Endothelial cell of umbilical vein (primary cell): ENCODE measurements around the gene SNAI3. TPM values are rescaled to one million over a fixed set of nuclear protein-coding genes. Genes with fewer than 3 reads are reported as not detected.

Experiments used
- BruUV-seq: library from RNA; stranded (reverse); fragments of 400-500 nt; replicated peaks from 2 replicates; lab custom pipeline; 2021; lab: Mats Ljungman, UMichigan
- CTCF ChIA-PET: fragments of 300-600, 350-600 bp; sonication (Branson Sonifier 250); formaldehyde crosslinking; loops from one replicate; lab custom pipeline; 2021; ENCODE audit warnings: antibody characterized with exemption, inconsistent platforms; lab: Charles Lee
- POLR2A ChIA-PET: fragments of 300-600, 350-600 bp; sonication (Branson Sonifier 250); formaldehyde crosslinking; loops from one replicate; lab custom pipeline; 2021; ENCODE audit warnings: antibody characterized with exemption, inconsistent platforms; lab: Charles Lee
- DNase-seq: peaks from one replicate; pipeline ENCODE4 v3.0.0-alpha.2; 2011; ENCODE audit warnings: low read depth, low spot score
- FAIRE-seq: peaks from 2 replicates; lab custom pipeline; 2011; peaks lifted over from hg19 to GRCh38; lab: Jason Lieb, UNC
- H2AFZ ChIP-seq: 2 replicates; pipeline ENCODE4 v1.6.0; 2012; ENCODE audit warnings: low read depth, low read length, control low read depth, inconsistent platforms
- H3K27ac ChIP-seq: 2 replicates; pipeline ENCODE4 v1.5.1; 2011; ENCODE audit warnings: low read depth, mild to moderate bottlenecking, control low read depth, low read length, moderate library complexity; ENCODE audit not compliant: insufficient read depth
- H3K27me3 ChIP-seq, 2 experiments: 2 replicates each; pipeline versions ENCODE4 v1.6.0 to v1.6.1; 2011; ENCODE audit warnings: low read length in 2 of 2, mixed read lengths in 1 of 2; ENCODE audit not compliant: control insufficient read depth in 2 of 2, insufficient read depth in 2 of 2
- H3K36me3 ChIP-seq, 2 experiments: 2 replicates in 1 of 2; 3 replicates in 1 of 2; pipeline ENCODE4 v1.5.1; 2011; ENCODE audit warnings: low read length in 2 of 2, mild to moderate bottlenecking in 1 of 2, moderate library complexity in 1 of 2; ENCODE audit not compliant: control insufficient read depth in 2 of 2, insufficient read depth in 2 of 2; ENCODE audit errors: extremely low read depth in 1 of 2
- H3K4me1 ChIP-seq: 3 replicates; pipeline ENCODE4 v1.5.1; 2011; ENCODE audit warnings: mild to moderate bottlenecking, low read length; ENCODE audit not compliant: control insufficient read depth, insufficient read depth; ENCODE audit errors: extremely low read depth
- H3K4me2 ChIP-seq: 2 replicates; pipeline ENCODE4 v1.6.1; 2011; ENCODE audit warnings: low read length, control low read depth, mixed read lengths; ENCODE audit not compliant: insufficient read depth
- H3K4me3 ChIP-seq, 3 experiments: fragments of 200-600 bp in 1 of 3; sonication (generic), shearing (Covaris generic) in 1 of 3; replicated peaks in 1 of 3; 2 replicates each; pipeline ENCODE4 v1.5.1; 2011 to 2016; ENCODE audit warnings: control low read depth in 3 of 3, low read length in 3 of 3, mild to moderate bottlenecking in 2 of 3, inconsistent platforms in 1 of 3, low read depth in 1 of 3, moderate library complexity in 1 of 3; ENCODE audit not compliant: insufficient read depth in 1 of 3
- H3K79me2 ChIP-seq: 2 replicates; pipeline ENCODE4 v1.6.0; 2012; ENCODE audit warnings: low read length, inconsistent platforms; ENCODE audit not compliant: control insufficient read depth, insufficient read depth
- H3K9ac ChIP-seq: replicated peaks from 2 replicates; pipeline ENCODE3; 2011; ENCODE audit warnings: low read length, control low read depth; ENCODE audit not compliant: insufficient read depth; ENCODE audit errors: extremely low read depth
- H3K9me1 ChIP-seq: replicated peaks from 3 replicates; pipeline ENCODE4 v1.6.0; 2011; ENCODE audit warnings: mild to moderate bottlenecking, low read length; ENCODE audit not compliant: control insufficient read depth, insufficient read depth; ENCODE audit errors: extremely low read depth
- H3K9me3 ChIP-seq: replicated peaks from 2 replicates; pipeline ENCODE4 v1.5.1; 2012; ENCODE audit warnings: low read length, inconsistent platforms; ENCODE audit not compliant: control insufficient read depth, insufficient read depth
- H4K20me1 ChIP-seq: replicated peaks from 2 replicates; pipeline ENCODE3; 2011; ENCODE audit warnings: mild to moderate bottlenecking, low read length; ENCODE audit not compliant: control insufficient read depth, insufficient read depth; ENCODE audit errors: extremely low read depth
- FOS ChIP-seq: IDR thresholded peaks from 2 replicates; pipeline ENCODE4 v1.6.1; 2011; ENCODE audit warnings: mild to moderate bottlenecking, low read length, moderate library complexity, borderline replicate concordance; ENCODE audit not compliant: insufficient read depth
- dilution Hi-C: fragments of 300-500 bp; cut with MboI; formaldehyde crosslinking; loops from one replicate; pipeline ENCODE4 v1.15.0; 2019; ENCODE audit warnings: low sequenced_read_pairs; ENCODE audit not compliant: extremely low pct_ligation_motif_present
- intact Hi-C: fragments of 100-400 bp; cut with micrococcal nuclease; formaldehyde crosslinking; loops from one replicate; pipeline ENCODE4 v1.10.0; 2022
- polyA plus RNA-seq, 4 experiments: library from polyadenylated mRNA; depleted of rRNA in 3 of 4; stranded (reverse) in 3 of 4; unstranded in 1 of 4; fragments of >200 nt; gene quantifications; 2 replicates each; pipeline versions ENCODE4 v1.2.1 to v1.2.3, GENCODE V29; 2011 to 2012; ENCODE audit warnings: missing spikeins in 1 of 4
- total RNA-seq: library from RNA; stranded (reverse); gene quantifications from 2 replicates; pipeline ENCODE4 v1.2.3, GENCODE V29; 2021
- TF ChIP-seq, protein P1 (sequence below): IDR thresholded peaks from 2 replicates; pipeline ENCODE4 v1.6.1; 2011; ENCODE audit not compliant: insufficient read depth, insufficient read length
- TF ChIP-seq, protein P2 (sequence below), 2 donors: IDR thresholded peaks; 1 replicate in 1 of 2; 2 replicates in 1 of 2; pipeline ENCODE4 v1.5.1; 2011; ENCODE audit warnings: low read length in 2 of 2, mild to moderate bottlenecking in 2 of 2, moderate library complexity in 2 of 2, control low read depth in 1 of 2, inconsistent platforms in 1 of 2, low read depth in 1 of 2; ENCODE audit not compliant: insufficient read depth in 1 of 2; ENCODE audit errors: extremely low read depth in 1 of 2

The SNAI3 gene
- total and polyA plus RNA-seq, 2 donors (not counting 3 experiments of a cell fraction or from before 2014, with no cell fraction given): 0.30 to 0.31 TPM

DNA sequence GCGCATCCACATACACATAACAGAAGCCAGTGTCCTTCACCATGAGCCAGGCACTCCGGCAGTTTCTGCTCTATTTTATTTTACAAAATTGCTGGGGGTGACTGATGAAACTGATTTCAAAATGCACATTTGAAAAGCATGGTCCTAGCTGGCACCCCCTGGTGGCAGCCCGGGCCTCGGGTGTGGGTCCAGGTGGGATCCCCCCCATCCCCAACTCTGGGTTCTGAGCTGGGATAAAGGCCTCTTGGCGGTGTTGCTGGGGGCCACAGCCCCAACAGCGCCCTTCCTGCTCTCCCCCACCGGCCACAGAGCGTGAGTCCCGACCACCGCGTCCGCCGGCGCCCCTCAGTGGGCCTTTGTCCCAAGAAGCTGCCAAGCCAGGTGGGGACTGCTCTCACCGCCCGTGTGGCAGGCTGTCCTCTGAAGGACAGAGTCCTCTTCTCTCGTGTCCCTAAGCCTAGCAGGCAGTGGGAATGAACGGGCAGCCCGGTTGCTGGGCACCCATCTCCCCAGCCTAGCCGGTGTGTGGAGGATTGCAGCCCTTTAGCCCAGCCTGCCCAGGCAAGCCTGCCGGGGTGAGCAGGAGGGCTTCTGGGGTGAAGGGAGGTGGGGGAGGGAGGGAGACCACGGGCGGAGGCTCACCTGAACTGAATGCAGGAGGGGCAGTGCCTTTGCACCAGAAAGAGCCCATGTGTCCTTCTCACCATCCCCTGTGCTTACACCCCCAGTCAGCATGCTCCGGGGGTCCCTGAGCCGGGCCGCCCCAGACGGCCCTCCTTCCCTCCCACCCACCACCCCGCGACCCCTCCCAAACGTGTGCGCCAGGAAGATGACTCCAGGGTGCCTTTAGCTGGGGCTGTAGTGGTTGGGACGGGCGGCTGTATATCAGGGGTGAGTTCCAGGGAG is 898 bp downstream of the SNAI3 start:
- DNase-seq (no peak), FAIRE-seq (peak; percentile 42)
- no peaks in the 10 kb centered on the region for H3K9me1 ChIP-seq
- H3K4me2 ChIP-seq: peak overlapping the region; percentile 70
- POLR2A ChIA-PET: no interaction called here
- H3K27ac ChIP-seq: no peak overlapping the region
- BruUV-seq: no TSS peak
- peak overlapping the region; percentile 29 to 57 (median 40) for H3K4me3 ChIP-seq
- peak overlapping the region; percentile 17 for H2AFZ ChIP-seq
- intact Hi-C loops (loop anchor here (1.0 to 2.0 kb wide), 2 partner anchors 16 to 23 kb away; partner anchors contain the start of gene MVD), dilution Hi-C loops (no loop called here)
- H4K20me1 ChIP-seq: no peaks in the 10 kb centered on the region
- CTCF ChIA-PET: interaction anchor here (0.6 to 1.7 kb wide), 7 partner anchors 11 to 115 kb away, joined by 3 to 8 read pairs (median 4); partner anchors contain the start of gene ZC3H18
- no peaks in the 10 kb centered on the region for H3K36me3 ChIP-seq
- H3K9ac ChIP-seq: no peak overlapping the region
- peaks cover 0 to 2% of the 10 kb centered on the region in 2 experiments for H3K27me3 ChIP-seq
- no peaks in the 10 kb centered on the region for H3K9me3 ChIP-seq
- TF ChIP-seq, protein P1, sequence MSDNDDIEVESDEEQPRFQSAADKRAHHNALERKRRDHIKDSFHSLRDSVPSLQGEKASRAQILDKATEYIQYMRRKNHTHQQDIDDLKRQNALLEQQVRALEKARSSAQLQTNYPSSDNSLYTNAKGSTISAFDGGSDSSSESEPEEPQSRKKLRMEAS: no peak
- peak; percentile 32 for TF ChIP-seq FOS
- TF ChIP-seq, protein P2, sequence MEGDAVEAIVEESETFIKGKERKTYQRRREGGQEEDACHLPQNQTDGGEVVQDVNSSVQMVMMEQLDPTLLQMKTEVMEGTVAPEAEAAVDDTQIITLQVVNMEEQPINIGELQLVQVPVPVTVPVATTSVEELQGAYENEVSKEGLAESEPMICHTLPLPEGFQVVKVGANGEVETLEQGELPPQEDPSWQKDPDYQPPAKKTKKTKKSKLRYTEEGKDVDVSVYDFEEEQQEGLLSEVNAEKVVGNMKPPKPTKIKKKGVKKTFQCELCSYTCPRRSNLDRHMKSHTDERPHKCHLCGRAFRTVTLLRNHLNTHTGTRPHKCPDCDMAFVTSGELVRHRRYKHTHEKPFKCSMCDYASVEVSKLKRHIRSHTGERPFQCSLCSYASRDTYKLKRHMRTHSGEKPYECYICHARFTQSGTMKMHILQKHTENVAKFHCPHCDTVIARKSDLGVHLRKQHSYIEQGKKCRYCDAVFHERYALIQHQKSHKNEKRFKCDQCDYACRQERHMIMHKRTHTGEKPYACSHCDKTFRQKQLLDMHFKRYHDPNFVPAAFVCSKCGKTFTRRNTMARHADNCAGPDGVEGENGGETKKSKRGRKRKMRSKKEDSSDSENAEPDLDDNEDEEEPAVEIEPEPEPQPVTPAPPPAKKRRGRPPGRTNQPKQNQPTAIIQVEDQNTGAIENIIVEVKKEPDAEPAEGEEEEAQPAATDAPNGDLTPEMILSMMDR (IDR thresholded peaks at IDR 0.05; ENCODE audit: extremely low read depth in 1 of 2, insufficient read depth in 1 of 2, low read depth in 1 of 2, low read length in 2 of 2): peak; percentile 67 to 72
- H3K79me2 ChIP-seq: no peaks in the 10 kb centered on the region
- peaks cover 3% of the 10 kb centered on the region for H3K4me1 ChIP-seq
